GM10248 (cell line): ENCODE data around the gene KLRD1.
"Not testable (repeated sequence)": the region's sequence is repeated elsewhere in the genome, so short reads cannot be mapped to it uniquely, and the experiment has no call there.

Experiments used
- CTCF ChIA-PET: fragments of 300-600 bp; sonication (Branson Sonifier 250); formaldehyde crosslinking; extraction: SDS; loops from one replicate; lab custom pipeline; 2021; ENCODE audit warnings: antibody characterized with exemption; lab: Yijun Ruan, JAX
- POLR2A ChIA-PET: fragments of 350-650 bp; sonication (Branson Sonifier 250); formaldehyde crosslinking; extraction: SDS; loops from one replicate; lab custom pipeline; 2020; ENCODE audit warnings: antibody characterized with exemption; lab: Yijun Ruan, JAX
- DNase-seq: peaks from one replicate; pipeline ENCODE4 v3.0.0; 2012; ENCODE audit errors: extremely low spot score
- TF ChIP-seq, protein P1 (sequence below): IDR thresholded peaks from 2 replicates; pipeline ENCODE4 v1.5.1; 2012; ENCODE audit warnings: mild to moderate bottlenecking, low read depth; ENCODE audit errors: extremely low read depth, missing control alignments, control extremely low read depth

KLRD1 gene

GRCh38 chr12:10366875-10367274 lies 59.2 kb downstream of the KLRD1 start:
- no peak for DNase-seq
- TF ChIP-seq, protein P1, sequence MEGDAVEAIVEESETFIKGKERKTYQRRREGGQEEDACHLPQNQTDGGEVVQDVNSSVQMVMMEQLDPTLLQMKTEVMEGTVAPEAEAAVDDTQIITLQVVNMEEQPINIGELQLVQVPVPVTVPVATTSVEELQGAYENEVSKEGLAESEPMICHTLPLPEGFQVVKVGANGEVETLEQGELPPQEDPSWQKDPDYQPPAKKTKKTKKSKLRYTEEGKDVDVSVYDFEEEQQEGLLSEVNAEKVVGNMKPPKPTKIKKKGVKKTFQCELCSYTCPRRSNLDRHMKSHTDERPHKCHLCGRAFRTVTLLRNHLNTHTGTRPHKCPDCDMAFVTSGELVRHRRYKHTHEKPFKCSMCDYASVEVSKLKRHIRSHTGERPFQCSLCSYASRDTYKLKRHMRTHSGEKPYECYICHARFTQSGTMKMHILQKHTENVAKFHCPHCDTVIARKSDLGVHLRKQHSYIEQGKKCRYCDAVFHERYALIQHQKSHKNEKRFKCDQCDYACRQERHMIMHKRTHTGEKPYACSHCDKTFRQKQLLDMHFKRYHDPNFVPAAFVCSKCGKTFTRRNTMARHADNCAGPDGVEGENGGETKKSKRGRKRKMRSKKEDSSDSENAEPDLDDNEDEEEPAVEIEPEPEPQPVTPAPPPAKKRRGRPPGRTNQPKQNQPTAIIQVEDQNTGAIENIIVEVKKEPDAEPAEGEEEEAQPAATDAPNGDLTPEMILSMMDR, result no peak
- CTCF ChIA-PET, result interaction anchor here (0.8 to 2.8 kb wide), 7 partner anchors 19 to 616 kb away, joined by 3 to 9 read pairs (median 4); no protein-coding TSS in a partner anchor
- POLR2A ChIA-PET, result interaction anchor here (0.7 kb wide), 1 partner anchor 155 kb away, joined by 3 read pairs; no protein-coding TSS in a partner anchor

GRCh38 chr12:10367714-10368113 lies 60.0 kb downstream of the KLRD1 start:
- DNase-seq, POLR2A ChIA-PET: not testable (repeated sequence)
- CTCF ChIA-PET, result interaction anchor here (2.8 kb wide), 1 partner anchor 43 kb away, joined by 9 read pairs; no protein-coding TSS in a partner anchor

DNA sequence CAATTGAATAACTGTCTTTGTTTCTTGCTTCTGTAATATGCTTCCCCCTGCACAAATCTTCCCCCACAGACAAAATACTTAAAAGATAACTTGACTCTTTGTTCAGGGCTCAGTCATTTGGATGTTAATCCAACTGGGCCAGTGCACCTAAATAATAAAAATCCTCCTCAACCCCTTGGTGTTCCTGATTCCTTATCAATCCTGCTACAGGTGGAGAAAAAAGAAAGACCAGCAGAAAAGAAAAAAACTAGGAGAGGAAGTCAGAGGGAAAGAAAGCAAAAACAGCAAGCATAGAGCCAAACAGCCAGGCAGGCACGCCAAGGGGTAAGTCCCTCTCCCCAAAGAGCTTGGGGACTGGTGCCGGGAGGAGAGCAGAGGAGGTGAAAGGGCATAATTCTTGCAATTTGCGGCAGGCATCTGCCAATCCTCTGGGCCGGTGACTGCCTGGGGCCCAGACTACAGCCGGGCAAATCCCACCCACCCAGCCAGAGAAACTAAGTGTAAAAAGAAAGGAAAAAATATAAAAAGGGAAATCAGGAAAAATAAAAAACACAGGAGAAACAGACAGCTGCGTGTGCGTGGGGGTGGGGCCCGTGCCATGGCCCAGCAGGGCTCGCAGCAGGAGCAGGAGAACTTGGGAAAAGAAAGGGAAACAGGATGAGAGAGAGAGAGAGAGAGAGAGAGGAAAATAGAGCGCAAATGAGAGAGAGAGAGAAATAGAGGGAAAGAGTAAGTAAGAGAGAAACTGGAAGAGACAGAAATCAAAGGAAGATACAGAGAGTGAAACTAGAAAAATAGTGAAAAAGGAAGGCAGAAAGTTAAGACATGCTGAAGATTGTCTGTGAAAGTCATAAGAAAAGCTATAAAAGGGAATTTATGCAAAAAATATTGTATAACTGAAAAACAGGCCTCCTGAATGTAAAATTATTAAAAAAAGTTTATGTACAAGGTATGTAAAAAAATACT lies 60.8 kb downstream of the KLRD1 start:
- TF ChIP-seq, protein P1, result no peak
- POLR2A ChIA-PET, result no interaction called here
- CTCF ChIA-PET, result no interaction called here
- no peak for DNase-seq

GRCh38 chr12:10369557-10370415 lies 62.1 kb downstream of the KLRD1 start:
- TF ChIP-seq, protein P1, result no peak
- ChIA-PET POLR2A (no interaction called here), CTCF (no interaction called here)
- no peak for DNase-seq

GRCh38 chr12:10371893-10372535 lies 64.3 kb downstream of the KLRD1 start:
- POLR2A ChIA-PET, CTCF ChIA-PET, DNase-seq: not testable (repeated sequence)

GRCh38 chr12:10372559-10372958 lies 64.9 kb downstream of the KLRD1 start:
- ChIA-PET POLR2A (no interaction called here), CTCF (no interaction called here)
- DNase-seq, result no peak
- TF ChIP-seq, protein P1, result no peak

GRCh38 chr12:10374624-10375018 lies 67.0 kb downstream of the KLRD1 start:
- ChIA-PET POLR2A (no interaction called here), CTCF (interaction anchor here (0.8 to 1.6 kb wide), 2 partner anchors 10 kb away, joined by 3 to 5 read pairs; no protein-coding TSS in a partner anchor)
- TF ChIP-seq, protein P1, result no peak
- DNase-seq, result no peak

- CTCF ChIA-PET, DNase-seq, POLR2A ChIA-PET: not testable (repeated sequence)
Observed at GRCh38 chr12:10378737-10379136, 71.1 kb downstream of the KLRD1 start.
